Fibroblast of lung (primary cell): ENCODE measurements around the gene ADAM11.

ENCODE experiments used
- EZH2 ChIP-seq: IDR thresholded peaks from 2 replicates; pipeline ENCODE4 v1.5.1; 2012; ENCODE audit warnings: low read length, control low read depth, mild to moderate bottlenecking; ENCODE audit errors: missing control alignments
- TF ChIP-seq, protein P1 (sequence below), 2 donors: IDR thresholded peaks in 1 of 2; conservative IDR thresholded peaks in 1 of 2; 1 replicate in 1 of 2; 2 replicates in 1 of 2; pipeline ENCODE4 v1.5.1; 2011 to 2012; ENCODE audit warnings: low read length in 2 of 2, control low read depth in 1 of 2, inconsistent platforms in 1 of 2, low read depth in 1 of 2, mild to moderate bottlenecking in 1 of 2

DNA sequence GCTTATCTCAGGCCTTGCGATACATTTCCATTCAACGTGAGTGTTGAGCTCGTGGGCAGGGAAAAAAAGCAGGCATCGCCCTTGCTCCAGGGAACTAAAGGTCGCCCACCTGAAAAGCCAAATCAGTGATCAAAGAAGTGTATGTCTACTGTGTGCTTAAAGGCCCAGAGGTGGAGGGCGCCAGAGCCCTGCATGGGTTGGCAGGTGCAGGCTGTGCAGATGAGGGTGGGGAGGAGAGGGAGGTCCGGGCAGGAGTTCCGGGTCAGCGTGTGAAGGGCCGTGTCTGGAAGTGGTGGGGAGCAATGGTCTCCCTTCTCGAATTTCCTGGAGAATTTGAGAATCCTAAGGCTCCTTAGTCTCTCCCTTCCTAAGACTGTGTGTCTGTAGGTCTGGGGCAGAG, 7.2 kb downstream of the ADAM11 start:
- TF ChIP-seq, protein P1, sequence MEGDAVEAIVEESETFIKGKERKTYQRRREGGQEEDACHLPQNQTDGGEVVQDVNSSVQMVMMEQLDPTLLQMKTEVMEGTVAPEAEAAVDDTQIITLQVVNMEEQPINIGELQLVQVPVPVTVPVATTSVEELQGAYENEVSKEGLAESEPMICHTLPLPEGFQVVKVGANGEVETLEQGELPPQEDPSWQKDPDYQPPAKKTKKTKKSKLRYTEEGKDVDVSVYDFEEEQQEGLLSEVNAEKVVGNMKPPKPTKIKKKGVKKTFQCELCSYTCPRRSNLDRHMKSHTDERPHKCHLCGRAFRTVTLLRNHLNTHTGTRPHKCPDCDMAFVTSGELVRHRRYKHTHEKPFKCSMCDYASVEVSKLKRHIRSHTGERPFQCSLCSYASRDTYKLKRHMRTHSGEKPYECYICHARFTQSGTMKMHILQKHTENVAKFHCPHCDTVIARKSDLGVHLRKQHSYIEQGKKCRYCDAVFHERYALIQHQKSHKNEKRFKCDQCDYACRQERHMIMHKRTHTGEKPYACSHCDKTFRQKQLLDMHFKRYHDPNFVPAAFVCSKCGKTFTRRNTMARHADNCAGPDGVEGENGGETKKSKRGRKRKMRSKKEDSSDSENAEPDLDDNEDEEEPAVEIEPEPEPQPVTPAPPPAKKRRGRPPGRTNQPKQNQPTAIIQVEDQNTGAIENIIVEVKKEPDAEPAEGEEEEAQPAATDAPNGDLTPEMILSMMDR (conservative IDR thresholded peaks at IDR 0.05 in 1 of 2, IDR thresholded peaks at IDR 0.05 in 1 of 2; ENCODE audit: low read depth in 1 of 2, low read length in 2 of 2), result no peak
- no peak for TF ChIP-seq EZH2
